GM18907 (cell line): ENCODE results near the gene YIPF5.

Source experiments
- ATAC-seq: cut with Tn5 transposase; IDR thresholded peaks from one replicate; pipeline ENCODE4 v1.9.1; 2021; ENCODE audit warnings: mild to moderate bottlenecking, moderate library complexity; ENCODE audit not compliant: unreplicated experiment

Gene YIPF5

GRCh38 chr5:144170276-144171024, at the start of gene YIPF5, which contains the start of gene KCTD16:
Gene YIPF5 (minus strand): TSS chr5:144170659. CDS start chr5:144169955, 704 bp downstream.
Gene KCTD16 (plus strand): TSS chr5:144170873.
- ATAC-seq, result peak; percentile 100

- ATAC-seq, result no peak
These were observed 49.4 kb upstream of the YIPF5 start for GRCh38 chr5:144219869-144220268.

- no peak for ATAC-seq
These were observed 40.2 kb upstream of the YIPF5 start for GRCh38 chr5:144210655-144211054.

- no peak for ATAC-seq
These were observed 38.9 kb upstream of the YIPF5 start for GRCh38 chr5:144209361-144209760.

- ATAC-seq, result no peak
These were observed 37.5 kb upstream of the YIPF5 start for GRCh38 chr5:144207875-144208444.

GRCh38 chr5:144206141-144206540, 35.7 kb upstream of the YIPF5 start:
- no peak for ATAC-seq

- no peak for ATAC-seq
These were observed 34.7 kb upstream of the YIPF5 start for GRCh38 chr5:144205141-144205551.

GRCh38 chr5:144203750-144204596, 33.5 kb upstream of the YIPF5 start:
- ATAC-seq, result peak; percentile 93

- ATAC-seq, result no peak
These were observed 32.3 kb upstream of the YIPF5 start for GRCh38 chr5:144202726-144203125.

GRCh38 chr5:144202072-144202471, 31.6 kb upstream of the YIPF5 start:
- ATAC-seq, result no peak

GRCh38 chr5:144201588-144201987, 31.1 kb upstream of the YIPF5 start:
- ATAC-seq, result no peak

- no peak for ATAC-seq
These were observed 27.9 kb upstream of the YIPF5 start for GRCh38 chr5:144198386-144198785.

GRCh38 chr5:144196612-144197011, 26.2 kb upstream of the YIPF5 start:
- no peak for ATAC-seq

GRCh38 chr5:144195448-144195847, 25.0 kb upstream of the YIPF5 start:
- no peak for ATAC-seq

GRCh38 chr5:144194144-144194543, 23.7 kb upstream of the YIPF5 start:
- ATAC-seq, result no peak

GRCh38 chr5:144192661-144193060, 22.2 kb upstream of the YIPF5 start:
- ATAC-seq, result no peak

GRCh38 chr5:144191998-144192397, 21.5 kb upstream of the YIPF5 start:
- peak; percentile 86 for ATAC-seq

- no peak for ATAC-seq
These were observed 21.1 kb upstream of the YIPF5 start for GRCh38 chr5:144191531-144191930.

- ATAC-seq, result peak; percentile 51
These were observed 19.5 kb upstream of the YIPF5 start for GRCh38 chr5:144189800-144190429.

- ATAC-seq, result peak; percentile 87
These were observed 17.3 kb upstream of the YIPF5 start for GRCh38 chr5:144187699-144188294.
